GM18505 (cell line): Measurements from ENCODE around the gene DRC3.

Experiments used
- ATAC-seq: cut with Tn5 transposase; IDR thresholded peaks from one replicate; pipeline ENCODE4 v1.9.1; 2021; ENCODE audit not compliant: unreplicated experiment
- POLR2A ChIP-seq: IDR thresholded peaks from 4 replicates; pipeline ENCODE4 v1.6.1; 2011; ENCODE audit warnings: borderline replicate concordance; ENCODE audit not compliant: insufficient read depth, insufficient read length; ENCODE audit errors: extremely low read depth

Gene DRC3

DNA sequence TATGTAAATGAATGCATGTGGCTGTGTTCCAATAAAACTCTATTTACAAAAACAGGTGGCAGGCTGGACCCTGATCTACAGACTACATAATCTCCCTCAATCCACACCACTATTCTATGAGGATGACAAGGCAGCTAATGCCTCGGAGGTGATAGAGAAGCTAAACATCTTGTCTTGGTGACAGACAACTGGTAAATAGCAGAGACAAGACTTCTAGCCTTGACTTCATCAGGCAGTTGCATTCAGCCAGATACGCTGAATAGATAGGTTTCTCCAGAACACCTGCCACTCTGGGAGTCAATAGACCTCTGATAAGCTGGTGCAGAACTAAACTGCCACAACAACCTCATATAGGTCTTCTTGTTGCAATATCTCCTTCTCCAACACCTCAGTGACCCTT lies 63.0 kb downstream of the DRC3 start:
- no peak for ATAC-seq
- no peak for TF ChIP-seq POLR2A

DNA sequence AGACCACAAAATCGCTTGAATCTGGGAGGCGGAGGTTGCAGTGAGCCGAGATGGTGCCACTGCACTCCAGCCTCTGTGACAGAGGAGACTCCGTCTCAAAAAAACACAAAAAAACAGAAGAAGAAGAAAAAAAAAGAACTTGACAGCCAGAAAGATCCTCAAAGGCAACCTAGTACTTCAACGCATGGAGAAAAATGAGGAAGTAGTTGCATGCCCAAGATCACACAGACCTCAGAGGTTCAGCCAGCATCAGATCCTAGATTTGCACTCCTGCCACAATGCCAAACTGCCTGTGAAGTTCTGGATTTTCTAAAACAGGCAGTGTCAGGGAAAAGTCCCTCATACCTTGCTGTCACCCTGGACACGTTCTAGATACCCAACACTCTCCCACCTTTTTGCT lies 64.8 kb downstream of the DRC3 start:
- no peak for TF ChIP-seq POLR2A
- no peak for ATAC-seq

DNA sequence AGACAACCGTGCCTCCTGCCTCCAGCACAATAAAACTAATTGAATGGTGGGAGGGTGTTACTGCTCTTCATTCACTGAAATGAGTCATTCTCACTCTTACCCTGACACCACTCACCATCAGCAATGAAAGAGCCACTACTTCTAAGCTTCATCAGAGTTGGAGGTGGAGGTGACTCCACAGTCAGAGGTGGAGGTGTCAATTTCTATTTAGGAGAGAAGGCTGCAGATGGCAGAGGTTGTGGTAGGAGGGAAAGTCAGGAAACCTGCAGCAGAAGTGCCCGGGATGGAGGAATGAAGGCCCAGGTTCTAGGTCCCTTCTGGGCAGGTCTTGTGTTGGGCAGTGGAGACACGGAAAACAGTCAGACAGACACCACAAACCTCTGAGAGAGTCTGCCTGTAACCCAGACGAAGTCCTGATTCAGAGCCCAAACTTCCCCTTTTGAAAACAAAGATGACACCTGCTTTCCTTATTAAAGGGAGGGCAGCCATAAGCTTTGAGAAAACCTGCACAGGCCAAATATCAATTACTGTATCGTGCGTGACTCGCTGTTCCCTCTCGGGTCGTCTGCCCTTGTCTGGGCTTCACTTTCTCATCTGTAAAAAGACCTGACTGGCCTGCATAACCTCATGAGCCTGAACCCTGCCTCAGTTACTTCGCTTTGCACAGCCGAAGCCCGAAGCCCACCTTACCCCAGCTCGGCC lies 65.6 kb downstream of the DRC3 start:
- no peak for ATAC-seq
- TF ChIP-seq POLR2A: no peak

GRCh38 chr17:18038861-18039534 lies 66.3 kb downstream of the DRC3 start, which contains the start of the genes ATPAF2 and GID4:
Gene ATPAF2, minus strand, starts transcription at chr17:18039168. Its CDS starts 155 bp downstream, at chr17:18039013.
Gene GID4, plus strand, starts transcription at chr17:18039408. Its CDS starts 57 bp downstream, at chr17:18039465.
- TF ChIP-seq POLR2A: peak; percentile 67

GRCh38 chr17:18039535-18040260 lies 67.0 kb downstream of the DRC3 start:
- TF ChIP-seq POLR2A: no peak
- ATAC-seq: peak; percentile 13

More at GRCh38 chr17:18038861-18039534, 66.3 kb downstream of the DRC3 start, which contains the start of the genes ATPAF2 and GID4:
- peak; percentile 87 for ATAC-seq

- no peak for ATAC-seq
- TF ChIP-seq POLR2A: no peak
Measured at GRCh38 chr17:18040261-18040858, 67.7 kb downstream of the DRC3 start.

GRCh38 chr17:18041776-18042175 lies 69.1 kb downstream of the DRC3 start:
- no peak for TF ChIP-seq POLR2A

GRCh38 chr17:18042983-18043382 lies 70.3 kb downstream of the DRC3 start:
- TF ChIP-seq POLR2A: no peak
- no peak for ATAC-seq

More at GRCh38 chr17:18041776-18042175, 69.1 kb downstream of the DRC3 start:
- no peak for ATAC-seq

DNA sequence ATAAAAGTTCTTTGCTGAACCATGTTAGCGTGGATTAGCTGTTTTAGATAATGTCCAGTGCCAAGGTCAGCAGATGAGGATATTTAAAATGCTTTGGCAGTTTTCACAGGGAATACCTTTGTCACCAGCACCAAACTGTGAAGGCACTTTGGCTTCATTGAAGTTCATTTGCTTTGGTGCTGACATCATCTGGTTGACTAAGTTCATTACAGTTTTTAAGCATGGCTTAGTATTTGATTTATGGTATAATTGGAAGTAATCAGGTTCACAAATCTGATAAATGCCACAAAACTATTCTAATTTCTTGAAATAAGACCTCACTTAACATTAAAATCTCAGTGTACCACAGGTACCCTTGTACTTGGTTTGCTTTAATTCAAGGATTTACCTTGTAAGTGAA lies 70.8 kb downstream of the DRC3 start:
- no peak for ATAC-seq

GRCh38 chr17:18044609-18045008 lies 71.9 kb downstream of the DRC3 start:
- no peak for ATAC-seq
- TF ChIP-seq POLR2A: no peak

More for the DNA sequence above, 70.8 kb downstream of the DRC3 start:
- no peak for TF ChIP-seq POLR2A

DNA sequence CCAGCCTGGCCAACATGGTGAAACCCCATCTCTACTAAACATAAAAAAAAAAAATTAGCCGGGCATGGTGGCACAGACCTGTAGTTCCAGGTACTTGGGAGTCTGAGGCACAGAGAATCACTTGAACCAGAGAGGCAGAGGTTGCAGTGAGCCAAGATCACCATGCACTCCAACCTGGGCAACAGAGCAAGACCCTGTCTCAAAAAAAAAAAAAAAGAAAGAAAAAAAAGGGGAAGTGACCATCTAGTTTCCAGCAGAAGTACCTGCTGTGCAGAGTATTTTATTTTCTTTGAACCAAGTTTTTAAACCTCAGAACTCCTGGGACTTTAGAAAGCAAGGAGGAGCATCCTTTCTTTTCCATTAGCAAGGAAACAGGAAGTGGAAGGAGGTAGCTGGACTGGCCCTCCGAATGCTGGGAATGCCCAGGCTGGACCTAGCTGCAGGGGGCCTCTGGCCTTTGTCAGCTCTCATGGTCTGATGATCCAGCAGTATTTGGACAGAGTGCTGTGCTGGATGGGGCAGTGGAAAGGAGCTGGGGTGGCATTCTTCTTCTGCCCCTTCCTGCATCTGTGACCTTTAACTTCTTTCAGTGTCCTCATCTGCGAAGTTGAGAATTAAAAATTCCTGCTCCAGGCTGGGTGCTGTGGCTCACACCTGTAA lies 73.2 kb downstream of the DRC3 start:
- no peak for TF ChIP-seq POLR2A
- ATAC-seq: no peak

- TF ChIP-seq POLR2A: no peak
- ATAC-seq: no peak
Measured at GRCh38 chr17:18055597-18055996, 82.9 kb downstream of the DRC3 start.

GRCh38 chr17:18056214-18056613 lies 83.6 kb downstream of the DRC3 start:
- no peak for ATAC-seq
- no peak for TF ChIP-seq POLR2A

GRCh38 chr17:18059283-18059682 lies 86.6 kb downstream of the DRC3 start:
- TF ChIP-seq POLR2A: no peak
- ATAC-seq: no peak
